ENCODE data around the gene SPI1. TPM values are rescaled to one million over a fixed set of nuclear protein-coding genes. Genes with fewer than 3 reads are reported as not detected.

SPI1 gene
- total RNA-seq, 1 experiment from 2014 or later = not detected

- H3K9me3 Mint-ChIP-seq (ENCODE audit: unreplicated experiment) = no peaks in the 10 kb centered on the region
- H3K4me3 ChIP-seq (ENCODE audit: low read depth, low read length) = no peak overlapping the region
- no TSS peak for BruUV-seq (replicated peaks)
- no peaks in the 10 kb centered on the region for H3K36me3 ChIP-seq (ENCODE audit: control insufficient read depth, insufficient read depth, low read length)
- peaks cover 15% of the 10 kb centered on the region for H3K4me1 Mint-ChIP-seq (ENCODE audit: low read depth, unreplicated experiment)
- POLR2A ChIA-PET = no interaction called here
- TF ChIP-seq CTCF (IDR thresholded peaks at IDR 0.05; ENCODE audit: insufficient read depth in 1 of 2, low read depth in 1 of 2, low read length in 1 of 2, severe bottlenecking in 1 of 2, unreplicated experiment in 1 of 2) = no peak
- no peaks in the 10 kb centered on the region for H3K9me3 ChIP-seq
- H3K27ac Mint-ChIP-seq (ENCODE audit: unreplicated experiment) = no peak overlapping the region
- CTCF ChIA-PET = interaction anchor here (0.6 kb wide), 1 partner anchor 157 kb away, joined by 7 read pairs; no protein-coding TSS in a partner anchor
- H3K27me3 ChIP-seq (replicated peaks; ENCODE audit: control insufficient read depth, insufficient read depth, low read length) = no peaks in the 10 kb centered on the region
- intact Hi-C loops (cut with micrococcal nuclease; ENCODE audit: unreplicated experiment) = no loop called here
- no peaks in the 10 kb centered on the region for H3K36me3 Mint-ChIP-seq (ENCODE audit: insufficient read depth, unreplicated experiment)
- no peak for DNase-seq
- H3K4me3 Mint-ChIP-seq (ENCODE audit: unreplicated experiment) = no peak overlapping the region
- no peaks in the 10 kb centered on the region for H3K27me3 Mint-ChIP-seq (ENCODE audit: insufficient read depth, unreplicated experiment)
- peaks cover 6% of the 10 kb centered on the region; the same call in 1 of the 2 replicates for H3K4me1 ChIP-seq
These were observed 36.1 kb downstream of the SPI1 start for GRCh38 chr11:47342036-47342803.

GRCh38 chr11:47340980-47341775 lies 37.2 kb downstream of the SPI1 start:
- no TSS peak for BruUV-seq (replicated peaks)
- Histone ChIP-seq H3K4me1 (peaks cover 6% of the 10 kb centered on the region; the same call in 1 of the 2 replicates), H3K9me3 (no peaks in the 10 kb centered on the region), H3K36me3 (ENCODE audit: control insufficient read depth, insufficient read depth, low read length) (no peaks in the 10 kb centered on the region), H3K27me3 (replicated peaks; ENCODE audit: control insufficient read depth, insufficient read depth, low read length) (no peaks in the 10 kb centered on the region), H3K4me3 (ENCODE audit: low read depth, low read length) (no peak overlapping the region)
- no peak overlapping the region for H3K4me3 Mint-ChIP-seq (ENCODE audit: unreplicated experiment)
- H3K4me1 Mint-ChIP-seq (ENCODE audit: low read depth, unreplicated experiment) = peaks cover 15% of the 10 kb centered on the region
- intact Hi-C loops (cut with micrococcal nuclease; ENCODE audit: unreplicated experiment) = no loop called here
- H3K27me3 Mint-ChIP-seq (ENCODE audit: insufficient read depth, unreplicated experiment) = no peaks in the 10 kb centered on the region
- CTCF ChIA-PET = interaction anchor here (0.6 kb wide), 2 partner anchors 43 to 156 kb away, joined by 3 to 7 read pairs; no protein-coding TSS in a partner anchor
- POLR2A ChIA-PET = interaction anchor here (0.5 kb wide), 1 partner anchor 17 kb away, joined by 5 read pairs; no protein-coding TSS in a partner anchor
- no peak for TF ChIP-seq CTCF (IDR thresholded peaks at IDR 0.05; ENCODE audit: insufficient read depth in 1 of 2, low read depth in 1 of 2, low read length in 1 of 2, severe bottlenecking in 1 of 2, unreplicated experiment in 1 of 2)
- H3K27ac Mint-ChIP-seq (ENCODE audit: unreplicated experiment) = no peak overlapping the region
- H3K36me3 Mint-ChIP-seq (ENCODE audit: insufficient read depth, unreplicated experiment) = no peaks in the 10 kb centered on the region
- no peaks in the 10 kb centered on the region for H3K9me3 Mint-ChIP-seq (ENCODE audit: unreplicated experiment)
- no peak for DNase-seq

- intact Hi-C loops (cut with micrococcal nuclease; ENCODE audit: unreplicated experiment) = no loop called here
- no peaks in the 10 kb centered on the region for H3K27me3 Mint-ChIP-seq (ENCODE audit: insufficient read depth, unreplicated experiment)
- DNase-seq = no peak
- H3K9me3 ChIP-seq = no peaks in the 10 kb centered on the region
- no TSS peak for BruUV-seq (replicated peaks)
- peaks cover 10% of the 10 kb centered on the region for H3K4me1 Mint-ChIP-seq (ENCODE audit: low read depth, unreplicated experiment)
- no peaks in the 10 kb centered on the region for H3K9me3 Mint-ChIP-seq (ENCODE audit: unreplicated experiment)
- no peak overlapping the region for H3K4me3 ChIP-seq (ENCODE audit: low read depth, low read length)
- TF ChIP-seq CTCF (IDR thresholded peaks at IDR 0.05; ENCODE audit: insufficient read depth in 1 of 2, low read depth in 1 of 2, low read length in 1 of 2, severe bottlenecking in 1 of 2, unreplicated experiment in 1 of 2) = no peak
- no peaks in the 10 kb centered on the region for H3K27me3 ChIP-seq (replicated peaks; ENCODE audit: control insufficient read depth, insufficient read depth, low read length)
- no peak overlapping the region for H3K4me3 Mint-ChIP-seq (ENCODE audit: unreplicated experiment)
- POLR2A ChIA-PET = no interaction called here
- peaks cover 6% of the 10 kb centered on the region; the same call in 1 of the 2 replicates for H3K4me1 ChIP-seq
- no peaks in the 10 kb centered on the region for H3K36me3 Mint-ChIP-seq (ENCODE audit: insufficient read depth, unreplicated experiment)
- H3K27ac Mint-ChIP-seq (ENCODE audit: unreplicated experiment) = no peak overlapping the region
- H3K36me3 ChIP-seq (ENCODE audit: control insufficient read depth, insufficient read depth, low read length) = no peaks in the 10 kb centered on the region
- CTCF ChIA-PET = interaction anchor here (0.6 kb wide), 1 partner anchor 42 kb away, joined by 3 read pairs; no protein-coding TSS in a partner anchor
These were observed 38.3 kb downstream of the SPI1 start for GRCh38 chr11:47340010-47340409.

All from Caco-2 (cell line).